HG03520 (cell line): ENCODE data around the gene PTH2.
"Not testable (repeated sequence)": the region's sequence is repeated elsewhere in the genome, so short reads cannot be mapped to it uniquely, and the experiment has no call there.

Source experiments
- ATAC-seq: cut with Tn5 transposase; IDR thresholded peaks from one replicate; pipeline ENCODE4 v1.9.1; 2021; ENCODE audit warnings: mild to moderate bottlenecking, moderate library complexity; ENCODE audit not compliant: unreplicated experiment

PTH2 gene

GRCh38 chr19:49448432-49448786, 25.2 kb upstream of the PTH2 start:
- no peak for ATAC-seq

GRCh38 chr19:49447485-49448431, 24.5 kb upstream of the PTH2 start:
- ATAC-seq: no peak

- ATAC-seq: no peak
These were observed 22.8 kb upstream of the PTH2 start for GRCh38 chr19:49445997-49446396.

GRCh38 chr19:49444100-49444700, 21.0 kb upstream of the PTH2 start:
- not testable (repeated sequence) for ATAC-seq

GRCh38 chr19:49443366-49444099, 20.3 kb upstream of the PTH2 start:
- peak; percentile 65 for ATAC-seq

GRCh38 chr19:49442771-49443365, 19.6 kb upstream of the PTH2 start:
- no peak for ATAC-seq

GRCh38 chr19:49442354-49442753, 19.1 kb upstream of the PTH2 start:
- no peak for ATAC-seq

- ATAC-seq: no peak
These were observed 18.7 kb upstream of the PTH2 start for GRCh38 chr19:49441960-49442350.

- ATAC-seq: no peak
These were observed 18.1 kb upstream of the PTH2 start, which contains the start of gene SLC17A7 for GRCh38 chr19:49441210-49441959. Gene SLC17A7, minus strand, starts transcription at chr19:49441527. Its CDS starts 148 bp downstream, at chr19:49441379.

GRCh38 chr19:49440439-49441209, 17.4 kb upstream of the PTH2 start:
- ATAC-seq: no peak

GRCh38 chr19:49439836-49440235, 16.6 kb upstream of the PTH2 start:
- ATAC-seq: no peak

GRCh38 chr19:49438261-49438660, 15.0 kb upstream of the PTH2 start:
- ATAC-seq: no peak

- no peak for ATAC-seq
These were observed 14.0 kb upstream of the PTH2 start for GRCh38 chr19:49437231-49437630.

GRCh38 chr19:49436381-49437017, 13.3 kb upstream of the PTH2 start:
- ATAC-seq: no peak

GRCh38 chr19:49435670-49436069, 12.4 kb upstream of the PTH2 start:
- no peak for ATAC-seq

- ATAC-seq: no peak
These were observed 11.8 kb upstream of the PTH2 start for GRCh38 chr19:49434907-49435583.

GRCh38 chr19:49433240-49433901, 10.1 kb upstream of the PTH2 start:
- ATAC-seq: no peak
